WTC11 (cell line): ENCODE measurements around the gene ACACA. TPM values are rescaled to one million over a fixed set of nuclear protein-coding genes. Genes with fewer than 3 reads are reported as not detected.

Experiments
- ATAC-seq: fragments of 200-7000 bp; cut with Tn5 transposase; 2 replicates; pipeline ENCODE4 v1.10.0; 2021; ENCODE audit warnings: mild to moderate bottlenecking, moderate library complexity
- CTCF ChIA-PET: fragments of 300-600 bp; sonication (Branson Sonifier 250); formaldehyde crosslinking; loops from one replicate; lab custom pipeline; 2021; ENCODE audit warnings: antibody characterized with exemption; lab: Charles Lee
- POLR2A ChIA-PET: fragments of 350-600 bp; sonication (Branson Sonifier 250); formaldehyde crosslinking; loops from one replicate; lab custom pipeline; 2021; ENCODE audit warnings: antibody characterized with exemption; lab: Charles Lee
- DNase-seq: peaks from one replicate; pipeline ENCODE4 v3.0.0; 2021; ENCODE audit warnings: low spot score
- H3K27ac Mint-ChIP-seq: 2 replicates; pipeline ENCODE4 v1.8.0; 2021; ENCODE audit warnings: mixed read lengths
- H3K27me3 Mint-ChIP-seq: 2 replicates; pipeline ENCODE4 v1.8.0; 2021; ENCODE audit warnings: low read depth, mild to moderate bottlenecking, moderate library complexity, mixed read lengths
- H3K36me3 Mint-ChIP-seq: 2 replicates; pipeline ENCODE4 v1.8.0; 2021; ENCODE audit warnings: mixed read lengths
- H3K4me1 Mint-ChIP-seq: 2 replicates; pipeline ENCODE4 v1.8.0; 2022; ENCODE audit warnings: mixed read lengths
- H3K4me3 Mint-ChIP-seq: 2 replicates; pipeline ENCODE4 v1.8.0; 2021; ENCODE audit warnings: mild to moderate bottlenecking, moderate library complexity, mixed read lengths
- H3K9me3 Mint-ChIP-seq: 2 replicates; pipeline ENCODE4 v1.8.0; 2021; ENCODE audit warnings: mixed read lengths
- AFF4 ChIP-seq: sonication (generic); formaldehyde crosslinking; IDR thresholded peaks from 2 replicates; pipeline ENCODE4 v1.8.1; 2023; ENCODE audit warnings: mild to moderate bottlenecking, missing genetic modification reagents, borderline replicate concordance
- ARID4B ChIP-seq: sonication (generic); formaldehyde crosslinking; IDR thresholded peaks from 2 replicates; pipeline ENCODE4 v1.8.0; 2023; ENCODE audit warnings: missing genetic modification reagents, mild to moderate bottlenecking, borderline replicate concordance
- ATF2 ChIP-seq: sonication (generic); formaldehyde crosslinking; IDR thresholded peaks from 2 replicates; pipeline ENCODE4 v1.8.1; 2022; ENCODE audit warnings: low read depth, missing genetic modification reagents, borderline replicate concordance
- GTF2I ChIP-seq: fragments of 250-450 bp; sonication (Bioruptor Pico); conservative IDR thresholded peaks from 2 replicates; pipeline ENCODE4 v1.4.0; 2021; ENCODE audit warnings: mild to moderate bottlenecking
- IRF2 ChIP-seq: sonication (generic); formaldehyde crosslinking; IDR thresholded peaks from 2 replicates; pipeline ENCODE4 v1.8.0; 2022; ENCODE audit warnings: low read depth, missing genetic modification reagents, borderline replicate concordance
- SMAD3 ChIP-seq: sonication (generic); formaldehyde crosslinking; IDR thresholded peaks from 2 replicates; pipeline ENCODE4 v1.8.0; 2022; ENCODE audit warnings: missing genetic modification reagents, mild to moderate bottlenecking, borderline replicate concordance
- SOX15 ChIP-seq: fragments of 250-450 bp; sonication (Bioruptor Pico); IDR thresholded peaks from 2 replicates; pipeline ENCODE4 v1.9.0; 2021; ENCODE audit warnings: mild to moderate bottlenecking
- ZNF671 ChIP-seq: fragments of 250-450 bp; sonication (Bioruptor Pico); IDR thresholded peaks from 2 replicates; pipeline ENCODE4 v1.8.0; 2021; ENCODE audit warnings: mild to moderate bottlenecking
- total RNA-seq: library from RNA; stranded (reverse); gene quantifications from 3 replicates; pipeline ENCODE4 v1.2.3, GENCODE V29; 2021

Gene ACACA
- total RNA-seq, 1 experiment from 2014 or later: 167 TPM

GRCh38 chr17:37317867-37318266 is 88.8 kb downstream of the ACACA start:
- CTCF ChIA-PET: interaction anchor here (1.6 kb wide), 1 partner anchor 56 kb away, joined by 5 read pairs; no protein-coding TSS in a partner anchor
- POLR2A ChIA-PET: no interaction called here
- H3K27me3 Mint-ChIP-seq: no peaks in the 10 kb centered on the region
- H3K27ac Mint-ChIP-seq: no peak overlapping the region
- H3K9me3 Mint-ChIP-seq: no peaks in the 10 kb centered on the region
- peaks cover 16% of the 10 kb centered on the region for H3K36me3 Mint-ChIP-seq
- H3K4me3 Mint-ChIP-seq: no peak overlapping the region
- ATAC-seq (no peak), DNase-seq (no peak)
- TF ChIP-seq AFF4 (CRISPR knock-in tag) (no peak), SOX15 (CRISPR knock-in tag) (no peak)
- H3K4me1 Mint-ChIP-seq: peaks cover 7% of the 10 kb centered on the region

- peaks cover 7% of the 10 kb centered on the region; the same call in 1 of the 2 replicates for H3K9me3 Mint-ChIP-seq
- no peak overlapping the region for H3K27ac Mint-ChIP-seq
- peaks cover 19% of the 10 kb centered on the region for H3K36me3 Mint-ChIP-seq
- DNase-seq: no peak
- ChIA-PET POLR2A (no interaction called here), CTCF (no interaction called here)
- peaks cover 15% of the 10 kb centered on the region for H3K4me1 Mint-ChIP-seq
- TF ChIP-seq ARID4B: no peak
- no peak for TF ChIP-seq AFF4 (CRISPR knock-in tag)
- no peak for TF ChIP-seq IRF2 (CRISPR knock-in tag)
- no peak for TF ChIP-seq ZNF671
- TF ChIP-seq GTF2I (CRISPR knock-in tag): no peak
- no peak for TF ChIP-seq ATF2 (CRISPR knock-in tag)
- TF ChIP-seq SMAD3 (CRISPR knock-in tag): no peak
- no peaks in the 10 kb centered on the region for H3K27me3 Mint-ChIP-seq
- no peak for ATAC-seq
- no peak overlapping the region for H3K4me3 Mint-ChIP-seq
These were observed 91.0 kb downstream of the ACACA start for GRCh38 chr17:37315601-37316000.
